Measurements from ENCODE around the gene FAM168A.

DNA sequence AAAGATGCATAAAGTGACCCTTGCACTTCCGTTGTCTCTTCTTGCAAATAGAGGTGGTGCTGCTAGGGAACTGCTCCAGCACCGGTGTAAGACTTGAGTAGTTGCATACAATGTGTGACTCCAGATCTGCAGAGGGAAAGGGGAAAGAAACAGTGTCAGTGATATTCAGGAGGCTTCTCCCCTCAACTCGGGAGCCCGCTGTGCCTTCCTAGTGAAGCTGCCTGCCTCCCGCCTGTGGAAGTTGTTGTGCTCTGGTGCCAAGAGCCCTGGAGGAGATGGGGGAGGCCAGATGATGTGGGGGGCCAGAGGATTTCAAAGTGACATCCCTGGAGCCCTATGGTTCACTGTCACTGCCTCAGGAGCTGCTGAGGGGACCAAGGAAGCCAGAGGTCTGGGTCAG is 191.3 kb downstream of the FAM168A start:
- TF ChIP-seq, protein P1, sequence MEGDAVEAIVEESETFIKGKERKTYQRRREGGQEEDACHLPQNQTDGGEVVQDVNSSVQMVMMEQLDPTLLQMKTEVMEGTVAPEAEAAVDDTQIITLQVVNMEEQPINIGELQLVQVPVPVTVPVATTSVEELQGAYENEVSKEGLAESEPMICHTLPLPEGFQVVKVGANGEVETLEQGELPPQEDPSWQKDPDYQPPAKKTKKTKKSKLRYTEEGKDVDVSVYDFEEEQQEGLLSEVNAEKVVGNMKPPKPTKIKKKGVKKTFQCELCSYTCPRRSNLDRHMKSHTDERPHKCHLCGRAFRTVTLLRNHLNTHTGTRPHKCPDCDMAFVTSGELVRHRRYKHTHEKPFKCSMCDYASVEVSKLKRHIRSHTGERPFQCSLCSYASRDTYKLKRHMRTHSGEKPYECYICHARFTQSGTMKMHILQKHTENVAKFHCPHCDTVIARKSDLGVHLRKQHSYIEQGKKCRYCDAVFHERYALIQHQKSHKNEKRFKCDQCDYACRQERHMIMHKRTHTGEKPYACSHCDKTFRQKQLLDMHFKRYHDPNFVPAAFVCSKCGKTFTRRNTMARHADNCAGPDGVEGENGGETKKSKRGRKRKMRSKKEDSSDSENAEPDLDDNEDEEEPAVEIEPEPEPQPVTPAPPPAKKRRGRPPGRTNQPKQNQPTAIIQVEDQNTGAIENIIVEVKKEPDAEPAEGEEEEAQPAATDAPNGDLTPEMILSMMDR (IDR thresholded peaks at IDR 0.05), result no peak
- TF ChIP-seq POLR2A (IDR thresholded peaks at IDR 0.05), result no peak
- TF ChIP-seq POLR2AphosphoS5 (IDR thresholded peaks at IDR 0.05; ENCODE audit: insufficient read depth in 1 of 2, low read depth in 1 of 2), result no peak
